8988T (cell line): ENCODE measurements around the gene LCOR.

Experiments
- DNase-seq: peaks from one replicate; pipeline ENCODE4 v3.0.0; 2011

LCOR gene

GRCh38 chr10:97034958-97035769 lies 203.1 kb downstream of the LCOR start:
- DNase-seq, result no peak

- DNase-seq, result peak; percentile 88
Observed at GRCh38 chr10:97037365-97038361, 205.6 kb downstream of the LCOR start.

DNA sequence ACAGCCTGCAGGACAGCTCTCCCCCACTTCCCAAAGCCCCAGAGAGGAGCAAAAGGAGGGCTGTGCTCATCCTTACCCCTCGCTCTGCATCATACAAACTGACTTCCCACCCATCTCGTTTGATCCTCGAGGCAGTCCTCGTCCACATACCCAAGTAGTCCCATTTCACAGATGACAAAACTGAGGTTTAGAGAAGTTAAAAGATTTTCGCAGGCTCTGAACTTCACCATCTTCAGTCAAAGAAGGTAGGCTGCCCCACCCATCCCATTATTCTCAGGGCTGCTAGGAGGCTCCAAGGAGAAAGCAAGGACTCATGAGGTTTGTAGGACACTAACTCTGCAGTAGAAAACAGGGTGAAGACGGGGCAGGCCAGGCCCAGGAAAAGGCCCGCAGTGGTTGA lies 206.6 kb downstream of the LCOR start:
- no peak for DNase-seq

DNA sequence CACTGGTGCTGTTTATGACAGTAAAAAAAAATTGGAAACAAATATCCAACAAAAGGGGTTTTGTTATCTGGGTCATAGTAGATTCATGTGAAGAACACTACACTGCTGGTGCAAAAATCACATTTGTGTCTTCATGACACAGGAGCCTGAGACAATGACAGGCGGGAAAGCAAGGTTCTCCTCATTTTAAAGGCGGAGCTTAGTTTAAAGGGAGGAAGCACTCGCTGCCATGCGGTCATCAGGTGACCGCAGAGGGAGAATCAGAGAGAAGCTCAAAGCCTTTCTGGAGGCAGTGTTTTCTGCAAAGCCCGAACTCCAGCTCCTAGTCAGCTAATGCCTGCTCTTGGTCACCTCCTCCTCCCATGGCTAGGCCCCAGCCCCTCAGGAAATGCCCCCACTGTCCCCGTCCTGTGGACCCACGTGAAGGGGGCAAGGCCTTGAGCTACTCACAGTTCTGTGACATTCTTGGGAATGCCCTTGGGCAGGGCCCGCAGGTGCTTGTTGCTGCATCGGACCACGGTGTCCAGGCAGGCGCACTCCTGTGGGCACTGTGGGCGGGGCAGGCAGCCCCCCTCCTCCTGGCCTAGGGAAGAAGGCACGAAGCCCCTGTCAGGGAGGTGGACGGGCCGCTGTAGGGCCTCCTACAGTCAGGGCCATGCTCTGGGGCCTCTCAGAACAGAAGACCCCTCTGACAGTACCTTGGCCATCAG lies 207.6 kb downstream of the LCOR start:
- DNase-seq, result no peak

GRCh38 chr10:97040248-97040584 lies 208.1 kb downstream of the LCOR start:
- DNase-seq, result no peak

DNA sequence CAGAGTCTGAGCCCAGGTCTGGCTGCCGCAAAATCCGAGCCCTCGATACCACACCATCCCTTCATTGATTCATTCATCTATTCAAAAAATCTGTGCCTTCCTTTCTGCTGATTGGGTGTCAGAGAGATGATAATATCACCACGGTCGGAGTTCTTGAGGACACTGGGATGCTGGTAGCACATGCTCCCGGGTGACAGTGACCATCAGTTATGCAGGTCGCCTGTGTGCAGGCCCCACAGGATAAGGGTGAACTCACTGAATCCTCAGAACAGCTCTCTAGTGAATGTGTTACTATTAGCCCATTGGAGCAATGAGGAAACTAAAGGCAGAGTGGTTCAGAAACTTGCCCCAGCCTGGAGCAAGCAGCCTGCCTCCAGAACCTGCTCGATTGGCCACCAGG lies 208.6 kb downstream of the LCOR start:
- DNase-seq, result no peak

GRCh38 chr10:97042081-97042480 lies 210.0 kb downstream of the LCOR start:
- DNase-seq, result no peak

GRCh38 chr10:97042716-97043562 lies 210.8 kb downstream of the LCOR start:
- DNase-seq, result no peak

GRCh38 chr10:97043563-97043855 lies 211.4 kb downstream of the LCOR start:
- no peak for DNase-seq
